IPS-18c (cell line): ENCODE measurements around the gene SCN4B.

Experiments
- H3K4me3 ChIP-seq: 2 replicates; pipeline ENCODE4 v1.7.0; 2013; ENCODE audit warnings: low read depth, mild to moderate bottlenecking, low read length, moderate library complexity; ENCODE audit not compliant: insufficient read depth
- H3K9me3 ChIP-seq: one replicate; pipeline ENCODE4 v1.6.1; 2013; ENCODE audit warnings: mild to moderate bottlenecking, low read length, moderate library complexity; ENCODE audit not compliant: control insufficient read depth, insufficient read depth

SCN4B gene

DNA sequence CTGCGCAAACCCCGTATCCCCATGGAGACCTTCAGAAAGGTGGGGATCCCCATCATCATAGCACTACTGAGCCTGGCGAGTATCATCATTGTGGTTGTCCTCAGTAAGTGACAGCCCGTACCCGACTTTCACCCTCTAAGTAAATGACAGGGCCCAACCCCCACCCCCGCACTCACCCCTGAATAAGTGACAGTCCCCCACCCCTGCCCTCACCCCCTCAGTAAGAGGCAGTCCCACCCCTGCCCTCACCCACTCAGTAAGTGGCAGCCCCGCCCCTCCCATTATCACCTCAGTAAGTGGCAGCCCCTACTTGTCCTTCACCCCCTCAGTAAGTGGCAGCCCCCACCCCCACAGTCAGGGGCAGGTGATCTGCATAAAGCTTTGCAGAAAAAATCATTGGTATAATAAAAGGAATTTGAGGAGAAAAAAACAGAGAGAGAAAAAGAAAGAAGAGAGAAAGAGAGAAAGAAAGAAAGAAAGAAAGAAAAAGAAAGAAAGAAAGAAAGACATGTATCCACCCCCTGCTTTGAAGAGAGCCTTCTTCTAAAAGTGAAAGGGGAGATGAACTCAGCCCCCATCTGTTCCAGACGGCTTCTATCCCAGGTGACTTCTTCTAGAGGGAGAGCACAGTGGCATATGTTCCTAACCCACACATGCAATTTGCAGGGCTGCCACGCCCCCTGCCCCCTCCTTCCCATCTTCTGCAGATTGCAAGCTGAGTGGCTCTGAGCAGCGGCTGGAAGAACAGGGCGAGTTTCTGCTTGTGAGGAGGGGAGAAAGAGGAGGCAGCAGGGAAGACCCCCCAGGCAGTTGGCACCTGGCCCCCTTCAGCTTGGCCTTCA is 53.4 kb downstream of the SCN4B start:
- Histone ChIP-seq H3K4me3 (no peak overlapping the region), H3K9me3 (no peaks in the 10 kb centered on the region)

DNA sequence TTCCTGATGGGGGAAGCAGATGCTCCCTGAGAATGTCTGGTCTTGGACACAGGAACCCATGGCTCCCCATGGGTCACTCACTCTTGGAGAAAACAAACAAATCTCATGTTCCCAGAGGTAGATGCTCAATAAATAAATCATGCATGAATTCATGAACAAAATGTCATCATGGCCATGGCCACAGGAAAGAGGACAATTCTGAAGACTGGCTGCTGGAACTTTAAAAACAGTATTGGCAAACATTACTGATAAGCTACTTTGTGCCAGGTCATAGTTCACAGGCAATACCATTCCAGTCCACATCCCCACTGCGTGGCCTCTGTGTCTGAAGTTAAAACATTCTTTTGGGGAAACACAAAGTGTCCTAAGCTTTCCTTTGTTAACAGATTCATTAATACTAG is 56.7 kb downstream of the SCN4B start:
- Histone ChIP-seq H3K9me3 (no peaks in the 10 kb centered on the region), H3K4me3 (no peak overlapping the region)

DNA sequence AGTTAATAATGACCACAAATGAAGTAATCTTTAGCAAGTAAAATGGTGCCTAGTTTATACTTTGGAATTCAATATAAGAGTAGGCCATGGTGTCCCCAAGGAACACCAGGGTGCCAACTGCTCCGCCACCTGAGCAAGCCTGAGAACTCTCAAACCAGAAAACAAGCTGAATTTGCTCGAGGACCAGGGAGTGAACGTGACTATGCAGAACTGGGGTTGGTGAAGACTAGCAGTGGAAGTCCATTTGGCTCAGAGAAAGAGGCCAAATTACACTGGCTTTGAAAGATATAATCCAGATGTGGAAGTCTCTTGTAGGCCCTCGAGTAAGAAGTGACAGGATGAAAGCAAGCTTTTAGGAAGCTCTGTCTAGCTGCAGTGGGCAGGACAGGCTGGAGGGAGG is 57.1 kb downstream of the SCN4B start:
- Histone ChIP-seq H3K4me3 (no peak overlapping the region), H3K9me3 (no peaks in the 10 kb centered on the region)

DNA sequence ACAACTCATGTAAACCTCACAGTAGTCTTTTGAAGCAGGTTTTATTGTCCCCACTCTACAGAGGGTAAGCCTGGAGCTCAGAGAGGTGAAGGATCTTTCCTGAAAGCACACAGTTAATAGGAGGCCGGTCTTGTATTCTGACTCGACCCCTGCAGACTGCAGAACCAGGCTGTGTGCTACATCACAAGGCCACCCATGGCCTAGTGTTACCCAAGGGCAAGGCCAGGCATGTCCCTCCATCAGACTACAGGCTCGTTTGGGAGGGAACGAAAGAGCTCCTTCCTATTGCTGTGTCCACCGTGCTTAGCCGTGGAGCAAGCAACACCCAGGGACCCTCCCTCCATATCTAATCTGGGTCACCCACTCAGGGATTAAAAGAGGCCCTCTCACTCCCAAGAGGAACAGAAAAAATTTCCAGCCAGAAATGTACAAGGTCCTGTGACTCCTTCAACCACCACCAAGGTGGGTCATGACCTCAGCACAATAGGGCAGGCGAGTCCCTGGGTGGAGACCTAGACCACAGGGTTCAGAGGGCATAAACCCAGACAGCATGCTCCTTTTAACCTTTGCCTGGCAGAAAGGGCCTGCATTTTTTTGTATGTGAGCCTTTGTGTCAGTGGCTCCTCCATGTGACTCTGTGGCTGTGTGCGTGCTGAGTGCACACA is 59.6 kb downstream of the SCN4B start:
- H3K4me3 ChIP-seq, result no peak overlapping the region
- H3K9me3 ChIP-seq, result no peaks in the 10 kb centered on the region

DNA sequence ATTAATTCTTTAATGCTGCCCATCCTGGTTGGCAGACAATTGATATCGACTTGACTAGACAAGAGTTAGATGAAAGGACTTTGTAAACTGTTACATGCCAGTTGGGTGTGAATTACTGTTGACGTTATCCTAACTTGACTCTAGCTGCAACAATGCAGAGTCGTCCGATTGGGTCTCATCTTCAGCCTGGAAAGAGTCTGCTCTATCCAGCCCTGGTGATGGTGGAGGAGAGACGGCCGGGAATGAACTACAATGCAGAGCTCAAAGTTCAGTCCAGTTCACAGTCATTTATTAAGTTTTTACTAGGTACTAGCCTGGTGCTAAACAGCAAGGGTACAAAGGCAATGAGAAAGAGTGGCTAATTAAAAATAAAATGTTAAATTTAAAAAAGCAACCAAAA is 60.9 kb downstream of the SCN4B start:
- H3K4me3 ChIP-seq, result no peak overlapping the region
- H3K9me3 ChIP-seq, result no peaks in the 10 kb centered on the region

DNA sequence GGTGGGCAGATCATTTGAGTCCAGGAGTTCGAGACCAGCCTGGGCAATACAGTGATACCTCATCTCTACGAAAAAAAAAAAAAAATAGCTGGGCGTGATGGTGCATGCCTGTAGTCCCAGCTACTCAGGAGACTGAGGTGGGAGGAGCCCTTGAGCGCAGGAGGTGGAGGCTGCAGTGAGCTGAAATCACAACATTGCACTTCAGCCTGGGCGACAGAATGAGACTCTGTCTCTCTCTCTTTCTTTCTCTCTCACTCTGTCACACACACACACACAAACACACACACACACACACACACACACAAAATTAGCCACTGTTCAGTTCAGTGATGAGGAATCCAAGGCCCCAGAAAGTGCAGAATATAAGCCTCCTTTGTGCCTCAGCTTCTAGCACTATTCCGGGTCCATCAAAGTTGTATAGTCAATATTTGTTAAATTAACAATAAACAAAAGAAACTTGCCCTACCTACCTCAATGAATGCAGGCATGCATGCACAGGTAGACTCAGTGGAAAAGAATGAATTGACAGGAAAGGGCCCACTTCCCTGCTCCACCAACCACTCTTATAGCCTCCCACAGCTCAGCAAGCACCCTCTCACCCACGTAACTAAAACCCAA is 62.0 kb downstream of the SCN4B start:
- Histone ChIP-seq H3K9me3 (no peaks in the 10 kb centered on the region), H3K4me3 (no peak overlapping the region)

DNA sequence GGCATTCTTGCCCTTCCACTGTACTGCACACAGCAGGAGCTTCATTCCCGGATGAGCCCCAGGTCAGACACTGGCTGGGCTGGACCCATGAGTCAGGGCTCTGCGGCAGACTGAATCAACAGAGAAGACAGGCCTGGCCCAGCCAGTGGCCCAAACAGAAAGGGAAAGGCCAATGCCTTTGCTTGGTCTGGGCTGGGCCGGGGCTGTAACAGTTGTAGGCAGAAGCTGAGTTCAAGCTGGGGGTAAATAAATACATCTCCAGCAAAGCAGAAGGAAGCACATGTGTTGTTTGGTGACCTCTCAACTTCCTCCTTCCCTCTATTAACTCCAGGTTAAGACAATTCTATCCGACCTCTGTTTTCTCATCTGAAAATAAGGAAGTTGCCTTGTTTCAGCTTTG is 64.1 kb downstream of the SCN4B start:
- H3K4me3 ChIP-seq, result no peak overlapping the region
- H3K9me3 ChIP-seq, result no peaks in the 10 kb centered on the region

DNA sequence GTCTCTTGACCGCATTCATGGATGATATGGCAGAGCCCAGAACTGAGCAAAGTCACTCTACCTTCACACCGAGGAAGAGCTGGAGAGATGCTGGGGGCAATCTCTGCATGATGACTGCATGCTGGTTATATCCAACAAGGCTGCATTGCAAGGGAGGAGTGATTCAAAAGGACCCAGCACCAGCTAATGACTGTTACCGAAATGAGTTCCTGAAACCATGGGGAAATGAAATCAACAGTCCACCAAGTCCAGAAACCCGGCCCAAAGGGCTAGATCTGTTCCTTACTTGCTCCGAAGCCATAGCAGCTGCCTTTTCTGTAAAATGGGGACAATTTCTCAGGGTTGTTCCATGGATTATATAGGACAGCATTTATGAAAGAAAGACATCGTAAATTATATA is 64.7 kb downstream of the SCN4B start:
- Histone ChIP-seq H3K9me3 (no peaks in the 10 kb centered on the region), H3K4me3 (no peak overlapping the region)

DNA sequence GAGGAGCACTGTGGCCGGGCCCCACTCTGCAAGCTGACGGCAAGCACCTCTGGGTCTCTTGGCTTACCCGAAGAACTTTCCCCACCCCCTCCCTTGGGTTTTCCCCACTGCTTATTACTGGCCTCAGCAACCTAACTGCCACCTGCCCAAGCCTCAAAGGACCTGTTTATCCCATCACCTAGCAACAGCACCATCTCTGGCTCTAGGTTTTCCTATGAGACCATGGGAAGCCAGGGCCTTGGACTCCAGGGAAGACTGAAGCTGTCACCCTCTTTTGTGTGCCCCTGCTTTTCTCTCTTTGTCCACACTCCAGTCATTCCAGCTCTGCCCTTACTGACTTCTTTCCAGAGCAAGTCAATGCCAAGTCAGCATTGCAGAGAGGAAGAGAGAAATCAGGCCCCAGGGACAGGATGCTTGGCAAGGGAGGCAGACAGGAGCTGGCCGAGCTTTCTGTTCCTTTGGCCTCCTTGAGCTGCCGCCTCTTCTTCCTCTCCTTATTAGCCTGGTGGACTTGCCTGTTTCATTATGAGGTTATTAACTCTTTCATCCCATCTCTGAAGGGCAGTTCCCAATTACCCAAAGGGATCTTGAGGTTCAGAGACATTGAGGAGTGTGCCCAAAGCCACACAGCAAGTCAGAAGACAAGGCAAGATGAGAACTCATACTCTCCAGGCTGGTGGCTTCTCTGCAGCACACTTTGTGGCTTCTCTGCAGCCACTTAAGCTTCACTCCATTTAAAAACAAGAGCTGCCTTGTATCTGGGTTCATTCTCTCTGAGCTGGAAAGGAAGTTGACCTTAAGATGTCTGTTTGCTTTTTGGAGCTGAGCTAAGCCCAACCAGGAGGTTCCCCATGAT is 65.5 kb downstream of the SCN4B start, which contains the start of gene SMIM35:
Gene SMIM35, minus strand, starts transcription at position 51 of the 856 bp plus-strand sequence. CDS start 206 bp downstream, outside the sequence.
- Histone ChIP-seq H3K9me3 (no peaks in the 10 kb centered on the region), H3K4me3 (no peak within 1 kb of the TSS)

DNA sequence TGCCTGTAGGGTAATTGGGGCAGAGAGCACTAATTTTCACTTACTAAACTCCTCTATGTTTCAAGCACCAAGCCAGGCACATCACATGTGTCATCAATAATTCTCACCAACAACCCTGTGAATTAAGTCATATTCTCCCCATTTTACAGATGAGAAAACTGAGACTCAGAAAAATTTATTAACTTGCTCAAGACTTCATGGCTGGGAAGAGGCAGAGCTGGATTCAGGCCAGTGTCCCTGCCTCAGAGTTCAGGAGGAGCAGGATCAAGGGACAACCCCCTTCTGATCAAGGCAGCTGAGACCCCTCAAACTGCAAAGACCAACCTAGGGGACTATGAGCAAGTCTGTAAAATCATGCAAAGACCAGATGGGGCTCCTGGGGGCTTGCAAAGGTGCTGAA is 68.0 kb downstream of the SCN4B start:
- Histone ChIP-seq H3K4me3 (no peak overlapping the region), H3K9me3 (no peaks in the 10 kb centered on the region)

DNA sequence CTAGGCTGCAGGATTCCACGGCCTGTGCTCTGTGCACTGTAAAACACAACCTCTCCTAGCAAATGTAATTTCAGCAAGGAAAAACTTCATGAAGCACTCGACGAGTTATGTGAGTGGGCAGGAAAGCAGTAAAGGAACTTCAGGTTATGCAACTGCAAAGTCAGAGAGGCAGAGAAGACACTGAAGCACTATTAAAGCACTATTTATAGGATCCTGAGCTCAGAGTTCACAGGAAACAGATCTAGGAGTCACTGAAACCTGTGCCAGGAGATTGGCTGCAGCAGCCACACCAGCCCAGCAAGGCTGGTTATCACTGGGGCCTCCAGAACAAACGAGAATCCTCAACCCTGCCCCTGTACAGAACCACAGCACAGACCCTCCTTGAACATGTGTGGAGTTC is 68.4 kb downstream of the SCN4B start:
- Histone ChIP-seq H3K4me3 (no peak overlapping the region), H3K9me3 (no peaks in the 10 kb centered on the region)
